ENCODE measurements around the gene SEMA3C.

SEMA3C gene

GRCh38 chr7:80910228-80910627, 8.6 kb downstream of the SEMA3C start:
- in situ Hi-C loops (cut with HindIII; ENCODE audit: low pct_ligation_motif_present, low sequenced_read_pairs), result no loop called here
- no peak overlapping the region for H3K27ac ChIP-seq
- H3K36me3 ChIP-seq (replicated peaks), result peaks cover 3% of the 10 kb centered on the region
- no peak overlapping the region for H3K4me3 ChIP-seq (ENCODE audit: low read depth, low read length)
- TF ChIP-seq CTCF (IDR thresholded peaks at IDR 0.05; ENCODE audit: low read depth, low read length, missing control alignments), result no peak
- DNase-seq, result no peak
- H3K27me3 ChIP-seq (replicated peaks), result no peaks in the 10 kb centered on the region

DNA sequence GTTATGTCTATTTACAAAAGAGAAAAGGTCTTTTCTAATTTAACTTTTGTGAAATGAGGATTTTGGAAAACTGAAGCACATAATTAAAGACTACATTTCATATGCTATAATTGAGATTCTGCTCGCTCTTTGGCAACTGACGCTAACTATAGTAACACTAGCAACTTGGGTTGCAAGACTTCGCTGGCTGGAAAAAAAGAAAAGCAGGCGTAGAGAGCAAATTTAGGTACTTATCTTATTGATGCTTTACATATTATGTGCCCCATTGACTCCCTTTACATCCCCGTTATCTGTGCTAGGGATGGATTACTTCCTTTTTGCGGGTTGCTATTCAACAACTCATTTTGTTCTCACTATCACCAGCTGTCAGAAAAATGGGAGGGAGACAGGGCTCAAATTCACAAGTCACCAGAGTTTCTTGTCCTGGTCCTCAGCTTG, 10.5 kb downstream of the SEMA3C start:
- no peak for DNase-seq
- in situ Hi-C loops (cut with HindIII; ENCODE audit: low pct_ligation_motif_present, low sequenced_read_pairs), result no loop called here
- H3K4me3 ChIP-seq (ENCODE audit: low read depth, low read length), result no peak overlapping the region
- no peaks in the 10 kb centered on the region for H3K36me3 ChIP-seq (replicated peaks)
- no peak for TF ChIP-seq CTCF (IDR thresholded peaks at IDR 0.05; ENCODE audit: low read depth, low read length, missing control alignments)
- no peaks in the 10 kb centered on the region for H3K27me3 ChIP-seq (replicated peaks)
- H3K27ac ChIP-seq, result no peak overlapping the region

DNA sequence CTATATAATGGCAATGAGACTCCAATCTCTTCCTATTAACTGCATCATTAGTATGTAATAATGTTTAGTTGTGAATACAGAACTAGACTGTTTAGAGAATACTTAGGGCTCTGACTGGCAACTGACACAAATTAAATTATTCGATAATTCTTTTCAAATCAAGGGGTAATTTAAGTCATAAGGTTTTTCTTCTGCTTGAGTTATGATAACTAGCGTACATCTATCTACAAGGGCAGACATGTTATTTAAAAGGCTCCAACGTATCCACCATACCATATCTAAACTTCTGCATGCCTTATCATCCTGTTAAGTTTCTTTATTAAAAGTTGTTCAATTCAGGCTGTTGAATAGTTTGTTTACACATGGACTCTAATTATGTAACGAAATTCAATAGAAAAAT, 11.2 kb downstream of the SEMA3C start:
- no peak for DNase-seq
- Histone ChIP-seq H3K36me3 (replicated peaks) (no peaks in the 10 kb centered on the region), H3K27ac (no peak overlapping the region), H3K27me3 (replicated peaks) (no peaks in the 10 kb centered on the region), H3K4me3 (ENCODE audit: low read depth, low read length) (no peak overlapping the region)
- TF ChIP-seq CTCF (IDR thresholded peaks at IDR 0.05; ENCODE audit: low read depth, low read length, missing control alignments), result no peak
- in situ Hi-C loops (cut with HindIII; ENCODE audit: low pct_ligation_motif_present, low sequenced_read_pairs), result no loop called here

DNA sequence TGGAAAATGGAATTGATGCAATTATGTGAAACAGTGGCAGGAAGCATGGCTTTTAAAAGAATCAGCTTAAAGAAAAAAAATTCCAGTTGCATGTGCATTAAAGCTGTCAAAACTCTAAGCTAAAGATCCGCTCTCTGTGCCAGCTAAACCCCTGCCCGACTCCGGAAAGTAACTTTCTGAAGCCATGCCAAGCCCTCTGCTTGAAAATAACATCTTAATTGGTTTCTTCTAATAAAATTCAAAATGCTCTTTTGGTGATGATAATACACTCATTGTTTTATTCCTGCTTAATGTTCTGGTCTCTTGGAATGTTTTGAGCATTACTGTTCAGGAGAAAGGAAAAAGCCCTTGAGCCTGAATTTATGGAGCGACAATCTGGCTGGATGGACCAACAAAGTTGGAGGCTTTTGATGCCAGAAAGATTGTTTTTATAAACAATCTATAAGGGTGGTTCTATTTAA, 11.7 kb downstream of the SEMA3C start:
- Histone ChIP-seq H3K27ac (no peak overlapping the region), H3K36me3 (replicated peaks) (no peaks in the 10 kb centered on the region), H3K27me3 (replicated peaks) (no peaks in the 10 kb centered on the region), H3K4me3 (ENCODE audit: low read depth, low read length) (no peak overlapping the region)
- in situ Hi-C loops (cut with HindIII; ENCODE audit: low pct_ligation_motif_present, low sequenced_read_pairs), result no loop called here
- TF ChIP-seq CTCF (IDR thresholded peaks at IDR 0.05; ENCODE audit: low read depth, low read length, missing control alignments), result no peak
- DNase-seq, result no peak

GRCh38 chr7:80905334-80905733, 13.5 kb downstream of the SEMA3C start:
- Histone ChIP-seq H3K36me3 (replicated peaks) (no peaks in the 10 kb centered on the region), H3K27ac (no peak overlapping the region), H3K4me3 (ENCODE audit: low read depth, low read length) (no peak overlapping the region), H3K27me3 (replicated peaks) (no peaks in the 10 kb centered on the region)
- in situ Hi-C loops (cut with HindIII; ENCODE audit: low pct_ligation_motif_present, low sequenced_read_pairs), result no loop called here
- no peak for TF ChIP-seq CTCF (IDR thresholded peaks at IDR 0.05; ENCODE audit: low read depth, low read length, missing control alignments)
- no peak for DNase-seq

- H3K27ac ChIP-seq, result no peak overlapping the region
- no peak for TF ChIP-seq CTCF (IDR thresholded peaks at IDR 0.05; ENCODE audit: low read depth, low read length, missing control alignments)
- H3K27me3 ChIP-seq (replicated peaks), result no peaks in the 10 kb centered on the region
- in situ Hi-C loops (cut with HindIII; ENCODE audit: low pct_ligation_motif_present, low sequenced_read_pairs), result no loop called here
- DNase-seq, result no peak
- H3K36me3 ChIP-seq (replicated peaks), result no peaks in the 10 kb centered on the region
- H3K4me3 ChIP-seq (ENCODE audit: low read depth, low read length), result no peak overlapping the region
Observed at GRCh38 chr7:80902716-80903308, 16.0 kb downstream of the SEMA3C start.
